Right ventricle myocardium superior (tissue), 1 donor: ENCODE measurements around the gene DCHS2. TPM values are rescaled to one million over a fixed set of nuclear protein-coding genes. Genes with fewer than 3 reads are reported as not detected.
A peak's percentile ranks its signal among the peaks of the same experiment; 100 is the strongest.

Source experiments
- ATAC-seq: fragments of 200-7000 bp; cut with Tn5 transposase; one replicate; pipeline ENCODE4 v1.9.1; 2020; ENCODE audit warnings: mild to moderate bottlenecking; ENCODE audit not compliant: poor library complexity
- DNase-seq: peaks from one replicate; pipeline ENCODE4 v3.0.0-alpha.2; 2020
- intact Hi-C: fragments of 100-400 bp; cut with DNase I; formaldehyde crosslinking; loops from one replicate; pipeline ENCODE4 v1.11.2; 2022
- total RNA-seq: library from RNA; stranded (reverse); fragmentation: NEBNext Ultra II Directional; extraction: Animal tissue kit (Norgen Biotek cat#: 25700); gene quantifications from one replicate; pipeline ENCODE4 v1.2.1, GENCODE V29; 2021
- donor health status: DM: no; HTN: yes; CAD: no; lungs with severe emphysema.

Gene DCHS2
- total RNA-seq, 1 donor from 2014 or later = not detected

GRCh38 chr4:154343651-154344050 lies 147.9 kb downstream of the DCHS2 start:
- ATAC-seq (no peak), DNase-seq (no peak)
- intact Hi-C loops = no loop called here

- DNase-seq = no peak
- intact Hi-C loops = no loop called here
- ATAC-seq = no peak
These were observed 150.2 kb downstream of the DCHS2 start for GRCh38 chr4:154341448-154341847.

- ATAC-seq (no peak), DNase-seq (no peak)
- intact Hi-C loops = no loop called here
These were observed 156.0 kb downstream of the DCHS2 start for GRCh38 chr4:154335588-154335987.

GRCh38 chr4:154332681-154333421 lies 158.7 kb downstream of the DCHS2 start:
- intact Hi-C loops = no loop called here
- peak; percentile 41 for DNase-seq
- ATAC-seq = peak; percentile 52

GRCh38 chr4:154329939-154330338 lies 161.7 kb downstream of the DCHS2 start:
- ATAC-seq = no peak

GRCh38 chr4:154329268-154329868 lies 162.2 kb downstream of the DCHS2 start:
- ATAC-seq (no peak), DNase-seq (no peak)
- intact Hi-C loops = no loop called here

More at GRCh38 chr4:154329939-154330338, 161.7 kb downstream of the DCHS2 start:
- DNase-seq = no peak
- intact Hi-C loops = no loop called here

- intact Hi-C loops = no loop called here
- ATAC-seq = no peak
- no peak for DNase-seq
These were observed 163.6 kb downstream of the DCHS2 start for GRCh38 chr4:154328030-154328429.

- DNase-seq (no peak), ATAC-seq (no peak)
- intact Hi-C loops = no loop called here
These were observed 171.1 kb downstream of the DCHS2 start for GRCh38 chr4:154320521-154320920.

- no peak for ATAC-seq
- DNase-seq = no peak
- intact Hi-C loops = no loop called here
These were observed 171.9 kb downstream of the DCHS2 start for GRCh38 chr4:154319736-154320135.

GRCh38 chr4:154317201-154317999 lies 174.2 kb downstream of the DCHS2 start:
- no peak for ATAC-seq
- intact Hi-C loops = no loop called here
- no peak for DNase-seq

GRCh38 chr4:154315741-154316140 lies 175.9 kb downstream of the DCHS2 start:
- intact Hi-C loops = no loop called here
- DNase-seq (no peak), ATAC-seq (no peak)

- intact Hi-C loops = loop anchor here (5.0 kb wide), 1 partner anchor 527 kb away; the partner anchor contains the start of gene SFRP2
- no peak for ATAC-seq
These were observed 177.4 kb downstream of the DCHS2 start for GRCh38 chr4:154314248-154314647.

GRCh38 chr4:154313004-154313585 lies 178.5 kb downstream of the DCHS2 start:
- intact Hi-C loops = loop anchor here (5.0 kb wide), 1 partner anchor 526 kb away; the partner anchor contains the start of gene SFRP2
- DNase-seq (no peak), ATAC-seq (no peak)

More at GRCh38 chr4:154314248-154314647, 177.4 kb downstream of the DCHS2 start:
- no peak for DNase-seq

- no peak for ATAC-seq
- DNase-seq = no peak
- intact Hi-C loops = loop anchor here (5.0 kb wide), 1 partner anchor 525 kb away; the partner anchor contains the start of gene SFRP2
These were observed 179.4 kb downstream of the DCHS2 start for GRCh38 chr4:154312246-154312645.

- ATAC-seq = no peak
- no peak for DNase-seq
- intact Hi-C loops = loop anchor here (5.0 kb wide), 1 partner anchor 523 kb away; the partner anchor contains the start of gene SFRP2
These were observed 181.0 kb downstream of the DCHS2 start for GRCh38 chr4:154310578-154310977.

GRCh38 chr4:154308207-154308606 lies 183.4 kb downstream of the DCHS2 start:
- ATAC-seq (no peak), DNase-seq (no peak)
- intact Hi-C loops = no loop called here

GRCh38 chr4:154307451-154307850 lies 184.1 kb downstream of the DCHS2 start:
- no peak for ATAC-seq
- intact Hi-C loops = no loop called here
- no peak for DNase-seq

- ATAC-seq = no peak
- intact Hi-C loops = no loop called here
- no peak for DNase-seq
These were observed 186.0 kb downstream of the DCHS2 start for GRCh38 chr4:154305616-154306015.

- no peak for ATAC-seq
- no peak for DNase-seq
- intact Hi-C loops = no loop called here
These were observed 186.9 kb downstream of the DCHS2 start for GRCh38 chr4:154304679-154305078.
